GM23338 (cell line): ENCODE results near the gene SPRYD7. TPM values are rescaled to one million over a fixed set of nuclear protein-coding genes. Genes with fewer than 3 reads are reported as not detected.

Experiments used
- ATAC-seq: fragments of 200-7000 bp; cut with Tn5 transposase; 3 replicates; pipeline ENCODE4 v1.9.1; 2020
- DNase-seq: peaks from one replicate; pipeline ENCODE4 v3.0.0-alpha.2; 2015; ENCODE audit warnings: low spot score
- H2AFZ ChIP-seq: fragments of 200-600 bp; sonication (generic); 2 replicates; pipeline ENCODE4 v1.8.0; 2016; ENCODE audit warnings: antibody characterized with exemption, mild to moderate bottlenecking, moderate library complexity
- H3F3A ChIP-seq: fragments of 200-600 bp; sonication (generic); replicated peaks from 2 replicates; pipeline ENCODE4 v1.8.0; 2017; ENCODE audit warnings: antibody characterized with exemption, mixed run types, low read depth
- H3K27ac ChIP-seq: fragments of 200-600 bp; sonication (generic); 2 replicates; pipeline ENCODE4 v1.6.1; 2016; ENCODE audit warnings: low read depth
- H3K27me3 ChIP-seq: fragments of 200-600 bp; sonication (generic); 2 replicates; pipeline ENCODE4 v1.8.0; 2016; ENCODE audit warnings: mild to moderate bottlenecking, mixed run types, moderate library complexity; ENCODE audit not compliant: insufficient read depth
- H3K36me3 ChIP-seq: fragments of 200-600 bp; sonication (generic); 2 replicates; pipeline ENCODE4 v1.8.0; 2016; ENCODE audit warnings: mild to moderate bottlenecking; ENCODE audit not compliant: insufficient read depth
- H3K4me1 ChIP-seq: fragments of 200-600 bp; sonication (generic); 2 replicates; pipeline ENCODE4 v1.8.0; 2016; ENCODE audit warnings: mild to moderate bottlenecking, moderate library complexity; ENCODE audit not compliant: insufficient read depth
- H3K4me2 ChIP-seq: fragments of 200-600 bp; sonication (generic); 2 replicates; pipeline ENCODE4 v1.7.1; 2017; ENCODE audit warnings: mixed run types
- H3K4me3 ChIP-seq: fragments of 200-600 bp; sonication (generic); 2 replicates; pipeline ENCODE4 v1.6.1; 2016; ENCODE audit warnings: mixed run types
- H3K79me2 ChIP-seq: fragments of 200-600 bp; sonication (generic); replicated peaks from 2 replicates; pipeline ENCODE4 v1.8.0; 2017; ENCODE audit warnings: mild to moderate bottlenecking; ENCODE audit not compliant: insufficient read depth
- H3K9me2 ChIP-seq: fragments of 200-600 bp; sonication (generic); 2 replicates; pipeline ENCODE4 v1.8.0; 2017; ENCODE audit not compliant: insufficient read depth
- H4K20me1 ChIP-seq: fragments of 200-600 bp; sonication (generic); replicated peaks from 2 replicates; pipeline ENCODE4 v1.8.0; 2017; ENCODE audit warnings: mild to moderate bottlenecking; ENCODE audit not compliant: insufficient read depth
- H3K27ac Mint-ChIP-seq: 2 replicates; pipeline ENCODE4 v1.8.0; 2020; ENCODE audit warnings: inconsistent platforms, mild to moderate bottlenecking, moderate library complexity, mixed read lengths
- H3K27me3 Mint-ChIP-seq: 3 replicates; pipeline ENCODE4 v1.8.0; 2022; ENCODE audit warnings: low read depth, mild to moderate bottlenecking, moderate library complexity, mixed read lengths, inconsistent platforms; ENCODE audit not compliant: insufficient read depth, poor library complexity
- H3K36me3 Mint-ChIP-seq: 3 replicates; pipeline ENCODE4 v1.8.0; 2021; ENCODE audit warnings: low read depth, mild to moderate bottlenecking, inconsistent platforms, moderate library complexity, mixed read lengths
- H3K4me1 Mint-ChIP-seq: 3 replicates; pipeline ENCODE4 v1.8.0; 2020; ENCODE audit warnings: mild to moderate bottlenecking, inconsistent platforms, mixed read lengths
- H3K4me3 Mint-ChIP-seq: 3 replicates; pipeline ENCODE4 v1.8.0; 2021; ENCODE audit warnings: moderate library complexity, mild to moderate bottlenecking, inconsistent platforms, mixed read lengths
- H3K9me3 Mint-ChIP-seq: 3 replicates; pipeline ENCODE4 v1.8.0; 2020; ENCODE audit warnings: moderate library complexity, mild to moderate bottlenecking, inconsistent platforms, mixed read lengths
- CREB1 ChIP-seq: fragments of 250-450 bp; sonication (Bioruptor Pico); IDR thresholded peaks from 2 replicates; pipeline ENCODE4 v1.5.0; 2020; ENCODE audit warnings: low read depth, mild to moderate bottlenecking, moderate library complexity
- CTCF ChIP-seq, 2 experiments: fragments of 200-600 bp in 1 of 2; sonication (generic) in 1 of 2; conservative IDR thresholded peaks; 2 replicates each; pipeline versions ENCODE4 v1.5.1 to v1.6.1; 2016 to 2017; ENCODE audit warnings: antibody characterized with exemption in 2 of 2, low read depth in 2 of 2, mild to moderate bottlenecking in 2 of 2, moderate library complexity in 1 of 2
- ETS1 ChIP-seq: IDR thresholded peaks from 2 replicates; pipeline ENCODE4 v1.6.1; 2016; ENCODE audit warnings: antibody characterized with exemption
- EZH2 ChIP-seq: fragments of 200-600 bp; sonication (generic); IDR thresholded peaks from one replicate; pipeline ENCODE4 v1.8.0; 2017; ENCODE audit warnings: antibody characterized with exemption, mild to moderate bottlenecking, low read depth; ENCODE audit not compliant: unreplicated experiment
- EZH2phosphoT487 ChIP-seq: fragments of 200-600 bp; sonication (generic); IDR thresholded peaks from one replicate; pipeline ENCODE4 v1.8.1; 2018; ENCODE audit warnings: antibody characterized with exemption; ENCODE audit not compliant: unreplicated experiment
- JUNB ChIP-seq: IDR thresholded peaks from one replicate; pipeline ENCODE4 v1.6.1; 2016; ENCODE audit warnings: antibody characterized with exemption; ENCODE audit not compliant: unreplicated experiment
- NANOG ChIP-seq: IDR thresholded peaks from 2 replicates; pipeline ENCODE4 v1.6.1; 2016; ENCODE audit warnings: antibody characterized with exemption, borderline replicate concordance
- POLR2AphosphoS5 ChIP-seq: IDR thresholded peaks from 2 replicates; pipeline ENCODE4 v1.6.1; 2016; ENCODE audit warnings: antibody characterized with exemption, low read depth
- REST ChIP-seq: IDR thresholded peaks from one replicate; pipeline ENCODE4 v1.6.1; 2018; ENCODE audit warnings: antibody characterized with exemption; ENCODE audit not compliant: unreplicated experiment
- STAT1 ChIP-seq: IDR thresholded peaks from one replicate; pipeline ENCODE4 v1.6.1; 2016; ENCODE audit warnings: antibody characterized with exemption; ENCODE audit not compliant: unreplicated experiment
- ZNF114 ChIP-seq: fragments of 250-450 bp; sonication (Bioruptor Pico); IDR thresholded peaks from 2 replicates; pipeline ENCODE4 v1.5.0; 2020; ENCODE audit warnings: mild to moderate bottlenecking, moderate library complexity
- ZNF331 ChIP-seq: fragments of 250-450 bp; sonication (Bioruptor Pico); IDR thresholded peaks from 2 replicates; pipeline ENCODE4 v1.5.0; 2020; ENCODE audit warnings: low read depth, mild to moderate bottlenecking, moderate library complexity
- polyA plus RNA-seq: library from polyadenylated mRNA; unstranded; fragments of >200 nt; fragmentation: Nextera tagmentation; extraction: Ambion mirVana; gene quantifications from 2 replicates; pipeline ENCODE4 v1.2.1, GENCODE V29; 2016
- total RNA-seq: library from RNA; depleted of rRNA; stranded (reverse); fragments of >200 nt; shearing (Covaris generic); gene quantifications from 2 replicates; pipeline ENCODE4 v1.2.3, GENCODE V29; 2014

The SPRYD7 gene
- total and polyA plus RNA-seq, 2 experiments from 2014 or later, result 2.9 to 7.4 TPM

- TF ChIP-seq CTCF (conservative IDR thresholded peaks at IDR 0.05; ENCODE audit: low read depth in 2 of 2), result no peak
Measured at GRCh38 chr13:49938314-49938713, 2.2 kb upstream of the SPRYD7 start (continued).

GRCh38 chr13:49936968-49937273 is 781 bp upstream of the SPRYD7 start:
- H2AFZ ChIP-seq, result peak overlapping the region; percentile 100
- H3K27ac ChIP-seq, result no peak overlapping the region
- H3K79me2 ChIP-seq, result no peaks in the 10 kb centered on the region
- Mint-ChIP-seq H3K4me1 (peaks cover 4% of the 10 kb centered on the region; the same call in 1 of the 3 replicates), H3K27ac (no peak overlapping the region), H3K36me3 (no peaks in the 10 kb centered on the region; the same call in 2 of the 3 replicates), H3K27me3 (peaks cover 14% of the 10 kb centered on the region), H3K4me3 (peak overlapping the region; percentile 85), H3K9me3 (no peaks in the 10 kb centered on the region)
- H3K27me3 ChIP-seq, result peaks cover 11% of the 10 kb centered on the region
- no peaks in the 10 kb centered on the region for H3K9me2 ChIP-seq
- peak overlapping the region; percentile 97 for H3K4me2 ChIP-seq
- peak; percentile 19 for ATAC-seq
- DNase-seq, result peak; percentile 60
- no peaks in the 10 kb centered on the region for H4K20me1 ChIP-seq
- no peaks in the 10 kb centered on the region for H3K36me3 ChIP-seq
- H3K4me1 ChIP-seq, result no peaks in the 10 kb centered on the region
- no peaks in the 10 kb centered on the region for H3F3A ChIP-seq
- peak overlapping the region; percentile 85 for H3K4me3 ChIP-seq
- TF ChIP-seq NANOG (no peak), JUNB (no peak), EZH2phosphoT487 (no peak), STAT1 (no peak), EZH2 (no peak), REST (no peak), CREB1 (CRISPR knock-in tag) (no peak), ZNF331 (CRISPR knock-in tag) (no peak), ZNF114 (CRISPR knock-in tag) (no peak), ETS1 (no peak), POLR2AphosphoS5 (no peak), CTCF (conservative IDR thresholded peaks at IDR 0.05; ENCODE audit: low read depth in 2 of 2) (no peak)
